Liver (tissue), 3 donors: ENCODE results near the gene EHD4.

ENCODE experiments used
- CTCF ChIP-seq: fragments of 150-350 bp; IDR thresholded peaks from 2 replicates; pipeline ENCODE4 v1.5.1; 2017; ENCODE audit warnings: improper control_type of control experiment, low read depth, low read length; ENCODE audit not compliant: missing input control
- GABPA ChIP-seq, 2 donors: IDR thresholded peaks in 1 of 2; conservative IDR thresholded peaks in 1 of 2; 2 replicates each; pipeline ENCODE4 v1.6.1; 2016; ENCODE audit warnings: antibody characterized with exemption in 2 of 2, mild to moderate bottlenecking in 1 of 2, moderate library complexity in 1 of 2
- JUND ChIP-seq, 2 donors: IDR thresholded peaks; 2 replicates each; pipeline ENCODE4 v1.6.1; 2016; ENCODE audit warnings: antibody characterized with exemption in 2 of 2
- MAX ChIP-seq: IDR thresholded peaks from 2 replicates; pipeline ENCODE4 v1.6.1; 2016; ENCODE audit warnings: antibody characterized with exemption
- RAD21 ChIP-seq, 2 donors: IDR thresholded peaks; 2 replicates each; pipeline ENCODE4 v1.6.1; 2016; ENCODE audit warnings: antibody characterized with exemption in 2 of 2, mild to moderate bottlenecking in 2 of 2
- RXRA ChIP-seq, 2 donors: IDR thresholded peaks; 2 replicates each; pipeline ENCODE4 v1.6.1; 2017 to 2018; ENCODE audit warnings: antibody characterized with exemption in 2 of 2, mild to moderate bottlenecking in 1 of 2
- SP1 ChIP-seq: IDR thresholded peaks from 2 replicates; pipeline ENCODE4 v1.6.1; 2018; ENCODE audit warnings: antibody characterized with exemption, mild to moderate bottlenecking
- TAF1 ChIP-seq: conservative IDR thresholded peaks from 2 replicates; pipeline ENCODE4 v1.6.1; 2016; ENCODE audit warnings: antibody characterized with exemption, mild to moderate bottlenecking
- YY1 ChIP-seq: IDR thresholded peaks from 2 replicates; pipeline ENCODE4 v1.6.1; 2016; ENCODE audit warnings: antibody characterized with exemption, mild to moderate bottlenecking
- TF ChIP-seq, protein P1 (sequence below): IDR thresholded peaks from 2 replicates; pipeline ENCODE4 v1.6.1; 2016; ENCODE audit warnings: antibody characterized with exemption
- TF ChIP-seq, protein P2 (sequence below): IDR thresholded peaks from 2 replicates; pipeline ENCODE4 v1.6.1; 2016; ENCODE audit warnings: antibody characterized with exemption
- TF ChIP-seq, protein P3 (sequence below): IDR thresholded peaks from 2 replicates; pipeline ENCODE4 v1.6.1; 2016; ENCODE audit warnings: antibody characterized with exemption, mild to moderate bottlenecking
- donor health status: healthy.
- donor health status: healthy.

GRCh38 chr15:41987246-41987924 lies 15.0 kb upstream of the EHD4 start:
- TF ChIP-seq CTCF, result no peak
- TF ChIP-seq, protein P1, sequence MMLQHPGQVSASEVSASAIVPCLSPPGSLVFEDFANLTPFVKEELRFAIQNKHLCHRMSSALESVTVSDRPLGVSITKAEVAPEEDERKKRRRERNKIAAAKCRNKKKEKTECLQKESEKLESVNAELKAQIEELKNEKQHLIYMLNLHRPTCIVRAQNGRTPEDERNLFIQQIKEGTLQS, result no peak
- TF ChIP-seq TAF1, result no peak
- TF ChIP-seq MAX, result no peak
- no peak for TF ChIP-seq YY1
- no peak for TF ChIP-seq RXRA (IDR thresholded peaks at IDR 0.05)
- TF ChIP-seq RAD21 (IDR thresholded peaks at IDR 0.05), result no peak
- no peak for TF ChIP-seq SP1
- no peak for TF ChIP-seq JUND (IDR thresholded peaks at IDR 0.05)
- no peak for TF ChIP-seq GABPA (IDR thresholded peaks at IDR 0.05 in 1 of 2, conservative IDR thresholded peaks at IDR 0.05 in 1 of 2)
- TF ChIP-seq, protein P2, sequence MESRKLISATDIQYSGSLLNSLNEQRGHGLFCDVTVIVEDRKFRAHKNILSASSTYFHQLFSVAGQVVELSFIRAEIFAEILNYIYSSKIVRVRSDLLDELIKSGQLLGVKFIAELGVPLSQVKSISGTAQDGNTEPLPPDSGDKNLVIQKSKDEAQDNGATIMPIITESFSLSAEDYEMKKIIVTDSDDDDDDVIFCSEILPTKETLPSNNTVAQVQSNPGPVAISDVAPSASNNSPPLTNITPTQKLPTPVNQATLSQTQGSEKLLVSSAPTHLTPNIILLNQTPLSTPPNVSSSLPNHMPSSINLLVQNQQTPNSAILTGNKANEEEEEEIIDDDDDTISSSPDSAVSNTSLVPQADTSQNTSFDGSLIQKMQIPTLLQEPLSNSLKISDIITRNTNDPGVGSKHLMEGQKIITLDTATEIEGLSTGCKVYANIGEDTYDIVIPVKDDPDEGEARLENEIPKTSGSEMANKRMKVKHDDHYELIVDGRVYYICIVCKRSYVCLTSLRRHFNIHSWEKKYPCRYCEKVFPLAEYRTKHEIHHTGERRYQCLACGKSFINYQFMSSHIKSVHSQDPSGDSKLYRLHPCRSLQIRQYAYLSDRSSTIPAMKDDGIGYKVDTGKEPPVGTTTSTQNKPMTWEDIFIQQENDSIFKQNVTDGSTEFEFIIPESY, result no peak
- TF ChIP-seq, protein P3, sequence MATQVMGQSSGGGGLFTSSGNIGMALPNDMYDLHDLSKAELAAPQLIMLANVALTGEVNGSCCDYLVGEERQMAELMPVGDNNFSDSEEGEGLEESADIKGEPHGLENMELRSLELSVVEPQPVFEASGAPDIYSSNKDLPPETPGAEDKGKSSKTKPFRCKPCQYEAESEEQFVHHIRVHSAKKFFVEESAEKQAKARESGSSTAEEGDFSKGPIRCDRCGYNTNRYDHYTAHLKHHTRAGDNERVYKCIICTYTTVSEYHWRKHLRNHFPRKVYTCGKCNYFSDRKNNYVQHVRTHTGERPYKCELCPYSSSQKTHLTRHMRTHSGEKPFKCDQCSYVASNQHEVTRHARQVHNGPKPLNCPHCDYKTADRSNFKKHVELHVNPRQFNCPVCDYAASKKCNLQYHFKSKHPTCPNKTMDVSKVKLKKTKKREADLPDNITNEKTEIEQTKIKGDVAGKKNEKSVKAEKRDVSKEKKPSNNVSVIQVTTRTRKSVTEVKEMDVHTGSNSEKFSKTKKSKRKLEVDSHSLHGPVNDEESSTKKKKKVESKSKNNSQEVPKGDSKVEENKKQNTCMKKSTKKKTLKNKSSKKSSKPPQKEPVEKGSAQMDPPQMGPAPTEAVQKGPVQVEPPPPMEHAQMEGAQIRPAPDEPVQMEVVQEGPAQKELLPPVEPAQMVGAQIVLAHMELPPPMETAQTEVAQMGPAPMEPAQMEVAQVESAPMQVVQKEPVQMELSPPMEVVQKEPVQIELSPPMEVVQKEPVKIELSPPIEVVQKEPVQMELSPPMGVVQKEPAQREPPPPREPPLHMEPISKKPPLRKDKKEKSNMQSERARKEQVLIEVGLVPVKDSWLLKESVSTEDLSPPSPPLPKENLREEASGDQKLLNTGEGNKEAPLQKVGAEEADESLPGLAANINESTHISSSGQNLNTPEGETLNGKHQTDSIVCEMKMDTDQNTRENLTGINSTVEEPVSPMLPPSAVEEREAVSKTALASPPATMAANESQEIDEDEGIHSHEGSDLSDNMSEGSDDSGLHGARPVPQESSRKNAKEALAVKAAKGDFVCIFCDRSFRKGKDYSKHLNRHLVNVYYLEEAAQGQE, result no peak
